VCaP (cell line): Measurements from ENCODE around the gene MAG.

ENCODE experiments used
- H3K27ac ChIP-seq: fragments of 450-650 bp; 2 replicates; pipeline ENCODE4 v1.5.1; 2017
- TF ChIP-seq, protein P1 (sequence below): fragments of 450-650 bp; conservative IDR thresholded peaks from 2 replicates; pipeline ENCODE4 v1.5.1; 2017; ENCODE audit warnings: mild to moderate bottlenecking, moderate library complexity

MAG gene

GRCh38 chr19:35360880-35361420 lies 69.0 kb downstream of the MAG start:
- TF ChIP-seq, protein P1, sequence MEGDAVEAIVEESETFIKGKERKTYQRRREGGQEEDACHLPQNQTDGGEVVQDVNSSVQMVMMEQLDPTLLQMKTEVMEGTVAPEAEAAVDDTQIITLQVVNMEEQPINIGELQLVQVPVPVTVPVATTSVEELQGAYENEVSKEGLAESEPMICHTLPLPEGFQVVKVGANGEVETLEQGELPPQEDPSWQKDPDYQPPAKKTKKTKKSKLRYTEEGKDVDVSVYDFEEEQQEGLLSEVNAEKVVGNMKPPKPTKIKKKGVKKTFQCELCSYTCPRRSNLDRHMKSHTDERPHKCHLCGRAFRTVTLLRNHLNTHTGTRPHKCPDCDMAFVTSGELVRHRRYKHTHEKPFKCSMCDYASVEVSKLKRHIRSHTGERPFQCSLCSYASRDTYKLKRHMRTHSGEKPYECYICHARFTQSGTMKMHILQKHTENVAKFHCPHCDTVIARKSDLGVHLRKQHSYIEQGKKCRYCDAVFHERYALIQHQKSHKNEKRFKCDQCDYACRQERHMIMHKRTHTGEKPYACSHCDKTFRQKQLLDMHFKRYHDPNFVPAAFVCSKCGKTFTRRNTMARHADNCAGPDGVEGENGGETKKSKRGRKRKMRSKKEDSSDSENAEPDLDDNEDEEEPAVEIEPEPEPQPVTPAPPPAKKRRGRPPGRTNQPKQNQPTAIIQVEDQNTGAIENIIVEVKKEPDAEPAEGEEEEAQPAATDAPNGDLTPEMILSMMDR, result no peak
- no peak overlapping the region for H3K27ac ChIP-seq

- TF ChIP-seq, protein P1, result no peak
- no peak overlapping the region for H3K27ac ChIP-seq
These were observed 70.5 kb downstream of the MAG start for GRCh38 chr19:35362261-35363000.

GRCh38 chr19:35363001-35363590 lies 71.1 kb downstream of the MAG start:
- TF ChIP-seq, protein P1, result no peak
- H3K27ac ChIP-seq, result no peak overlapping the region
